Uterus (tissue), 4 donors: ENCODE measurements around the gene SLC22A31. TPM values are rescaled to one million over a fixed set of nuclear protein-coding genes. Genes with fewer than 3 reads are reported as not detected.

Source experiments
- DNase-seq, 2 donors: peaks; one replicate each; pipeline ENCODE4 v3.0.0-alpha.2; 2019 to 2020
- H3K27ac ChIP-seq, 2 donors: fragments of 200-600 bp; sonication (generic); 1 replicate in 1 of 2; 2 replicates in 1 of 2; pipeline ENCODE4 v1.5.1; 2016 to 2018
- H3K27me3 ChIP-seq, 2 donors: fragments of 200-600 bp; sonication (generic); one replicate each; pipeline ENCODE4 v1.5.1; 2018 to 2019; ENCODE audit warnings: control low read depth in 1 of 2
- H3K36me3 ChIP-seq, 2 donors: fragments of 200-600 bp; sonication (generic); one replicate each; pipeline ENCODE4 v1.5.1; 2019; ENCODE audit warnings: control low read depth in 1 of 2
- H3K4me1 ChIP-seq, 2 donors: fragments of 200-600 bp; sonication (generic); one replicate each; pipeline ENCODE4 v1.5.1; 2018 to 2019; ENCODE audit warnings: control low read depth in 1 of 2
- H3K4me3 ChIP-seq, 2 donors: fragments of 200-600 bp; sonication (generic); 1 replicate in 1 of 2; 2 replicates in 1 of 2; pipeline ENCODE4 v1.5.1; 2018 to 2019; ENCODE audit warnings: mild to moderate bottlenecking in 1 of 2
- H3K9me3 ChIP-seq, 2 donors: fragments of 200-600 bp; sonication (generic); one replicate each; pipeline ENCODE4 v1.5.1; 2019; ENCODE audit warnings: control low read depth in 1 of 2
- CTCF ChIP-seq, 4 experiments: fragments of 200-600 bp in 2 of 4; fragments of 450-650 bp in 2 of 4; sonication (generic) in 2 of 4; IDR thresholded peaks; one replicate each; pipeline ENCODE4 v1.5.1; 2016 to 2019; ENCODE audit warnings: antibody characterized with exemption in 4 of 4, mild to moderate bottlenecking in 2 of 4, moderate library complexity in 1 of 4
- POLR2A ChIP-seq, 2 donors: fragments of 450-650 bp; IDR thresholded peaks; one replicate each; pipeline ENCODE4 v1.6.1; 2016; ENCODE audit warnings: antibody characterized with exemption in 2 of 2, mild to moderate bottlenecking in 1 of 2, moderate library complexity in 1 of 2
- intact Hi-C: fragments of 100-400 bp; cut with DNase I; formaldehyde crosslinking; loops from one replicate; pipeline ENCODE4 v1.15.1; 2023; ENCODE audit warnings: low total_unique reads
- total RNA-seq, 4 donors: library from RNA; depleted of rRNA in 3 of 4; stranded (reverse); fragments of >200 nt in 3 of 4; gene quantifications; one replicate each; pipeline versions ENCODE4 v1.1.0 to v1.2.4, GENCODE V29; 2014 to 2023
- donor health status: DM: yes; HTN: yes; CAD: no.

SLC22A31 gene
- total RNA-seq, 4 donors from 2014 or later = not detected

- DNase-seq = no peak
- no peaks in the 10 kb centered on the region for H3K36me3 ChIP-seq
- H3K4me3 ChIP-seq = no peak overlapping the region
- intact Hi-C loops = no loop called here
- no peaks in the 10 kb centered on the region for H3K9me3 ChIP-seq
- H3K27me3 ChIP-seq = no peaks in the 10 kb centered on the region
- no peak overlapping the region for H3K27ac ChIP-seq
- peaks cover 0 to 4% of the 10 kb centered on the region in 2 donors for H3K4me1 ChIP-seq
- TF ChIP-seq CTCF (IDR thresholded peaks at IDR 0.05) (no peak), POLR2A (IDR thresholded peaks at IDR 0.05) (no peak)
Measured at GRCh38 chr16:89159066-89159849, 41.1 kb downstream of the SLC22A31 start.

GRCh38 chr16:89157778-89158177 lies 42.6 kb downstream of the SLC22A31 start:
- peaks cover 0 to 4% of the 10 kb centered on the region in 2 donors for H3K4me1 ChIP-seq
- no peaks in the 10 kb centered on the region for H3K9me3 ChIP-seq
- H3K36me3 ChIP-seq = no peaks in the 10 kb centered on the region
- H3K27ac ChIP-seq = no peak overlapping the region
- H3K27me3 ChIP-seq = no peaks in the 10 kb centered on the region
- DNase-seq = no peak
- TF ChIP-seq CTCF (IDR thresholded peaks at IDR 0.05) = no peak
- TF ChIP-seq POLR2A (IDR thresholded peaks at IDR 0.05) = no peak
- intact Hi-C loops = no loop called here
- H3K4me3 ChIP-seq = no peak overlapping the region

GRCh38 chr16:89156740-89157645 lies 43.3 kb downstream of the SLC22A31 start:
- H3K4me3 ChIP-seq = no peak overlapping the region
- no peak for TF ChIP-seq CTCF (IDR thresholded peaks at IDR 0.05)
- TF ChIP-seq POLR2A (IDR thresholded peaks at IDR 0.05) = no peak
- no peak for DNase-seq
- no peaks in the 10 kb centered on the region for H3K9me3 ChIP-seq
- intact Hi-C loops = no loop called here
- H3K4me1 ChIP-seq = peaks cover 0 to 4% of the 10 kb centered on the region in 2 donors
- no peaks in the 10 kb centered on the region for H3K36me3 ChIP-seq
- H3K27ac ChIP-seq = no peak overlapping the region
- H3K27me3 ChIP-seq = no peaks in the 10 kb centered on the region

GRCh38 chr16:89155851-89156739 lies 44.2 kb downstream of the SLC22A31 start:
- DNase-seq = no peak
- no peaks in the 10 kb centered on the region for H3K27me3 ChIP-seq
- TF ChIP-seq POLR2A (IDR thresholded peaks at IDR 0.05) = no peak
- no peak for TF ChIP-seq CTCF (IDR thresholded peaks at IDR 0.05)
- H3K4me3 ChIP-seq = no peak overlapping the region
- H3K27ac ChIP-seq = no peak overlapping the region
- no peaks in the 10 kb centered on the region for H3K36me3 ChIP-seq
- H3K9me3 ChIP-seq = no peaks in the 10 kb centered on the region
- peaks cover 0 to 4% of the 10 kb centered on the region in 2 donors for H3K4me1 ChIP-seq
- intact Hi-C loops = no loop called here
